Right atrium auricular region (tissue), 2 donors: ENCODE results near the gene CDC42. TPM values are rescaled to one million over a fixed set of nuclear protein-coding genes. Genes with fewer than 3 reads are reported as not detected.

Experiments
- DNase-seq: peaks from one replicate; pipeline ENCODE4 v3.0.0-alpha.2; 2019; ENCODE audit warnings: low spot score
- H3K27ac ChIP-seq, 2 donors: fragments of 200-600 bp; sonication (generic); 1 replicate in 1 of 2; 2 replicates in 1 of 2; pipeline ENCODE4 v1.5.1; 2016 to 2019
- H3K27me3 ChIP-seq, 2 donors: fragments of 200-600 bp; sonication (generic); one replicate each; pipeline versions ENCODE4 v1.5.1 to v1.6.0; 2017 to 2019
- H3K36me3 ChIP-seq: fragments of 200-600 bp; sonication (generic); one replicate; pipeline ENCODE4 v1.5.1; 2016
- H3K4me1 ChIP-seq, 2 donors: fragments of 200-600 bp; sonication (generic); one replicate each; pipeline versions ENCODE4 v1.5.1 to v1.6.0; 2017 to 2019
- H3K4me3 ChIP-seq, 2 donors: fragments of 200-600 bp; sonication (generic); 1 replicate in 1 of 2; 2 replicates in 1 of 2; pipeline ENCODE4 v1.5.1; 2017 to 2019; ENCODE audit warnings: mild to moderate bottlenecking in 1 of 2, moderate library complexity in 1 of 2
- H3K9me3 ChIP-seq, 2 donors: fragments of 200-600 bp; sonication (generic); one replicate each; pipeline ENCODE4 v1.5.1; 2019
- total RNA-seq, 2 donors: library from RNA; depleted of rRNA; stranded (reverse); fragments of >200 nt; gene quantifications; one replicate each; pipeline ENCODE4 v1.1.0, GENCODE V29; 2016
- TF ChIP-seq, protein P1 (sequence below), 2 donors: fragments of 200-600 bp; sonication (generic); IDR thresholded peaks; one replicate each; pipeline ENCODE4 v1.5.1; 2019; ENCODE audit warnings: antibody characterized with exemption in 2 of 2

CDC42 gene
- total RNA-seq, 2 donors from 2014 or later: 144 to 147 TPM

- no peak for DNase-seq
- no peaks in the 10 kb centered on the region for H3K27me3 ChIP-seq
- TF ChIP-seq, protein P1, sequence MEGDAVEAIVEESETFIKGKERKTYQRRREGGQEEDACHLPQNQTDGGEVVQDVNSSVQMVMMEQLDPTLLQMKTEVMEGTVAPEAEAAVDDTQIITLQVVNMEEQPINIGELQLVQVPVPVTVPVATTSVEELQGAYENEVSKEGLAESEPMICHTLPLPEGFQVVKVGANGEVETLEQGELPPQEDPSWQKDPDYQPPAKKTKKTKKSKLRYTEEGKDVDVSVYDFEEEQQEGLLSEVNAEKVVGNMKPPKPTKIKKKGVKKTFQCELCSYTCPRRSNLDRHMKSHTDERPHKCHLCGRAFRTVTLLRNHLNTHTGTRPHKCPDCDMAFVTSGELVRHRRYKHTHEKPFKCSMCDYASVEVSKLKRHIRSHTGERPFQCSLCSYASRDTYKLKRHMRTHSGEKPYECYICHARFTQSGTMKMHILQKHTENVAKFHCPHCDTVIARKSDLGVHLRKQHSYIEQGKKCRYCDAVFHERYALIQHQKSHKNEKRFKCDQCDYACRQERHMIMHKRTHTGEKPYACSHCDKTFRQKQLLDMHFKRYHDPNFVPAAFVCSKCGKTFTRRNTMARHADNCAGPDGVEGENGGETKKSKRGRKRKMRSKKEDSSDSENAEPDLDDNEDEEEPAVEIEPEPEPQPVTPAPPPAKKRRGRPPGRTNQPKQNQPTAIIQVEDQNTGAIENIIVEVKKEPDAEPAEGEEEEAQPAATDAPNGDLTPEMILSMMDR (IDR thresholded peaks at IDR 0.05): no peak
- H3K27ac ChIP-seq: no peak overlapping the region
- H3K4me1 ChIP-seq: peaks cover 0 to 25% of the 10 kb centered on the region in 2 donors
- H3K36me3 ChIP-seq: peaks cover 12% of the 10 kb centered on the region
- no peaks in the 10 kb centered on the region for H3K9me3 ChIP-seq
- H3K4me3 ChIP-seq: no peak overlapping the region
Measured at GRCh38 chr1:22119626-22120468, 67.3 kb downstream of the CDC42 start.

- Histone ChIP-seq H3K27ac (no peak overlapping the region), H3K4me1 (peaks cover 0 to 19% of the 10 kb centered on the region in 2 donors), H3K9me3 (no peaks in the 10 kb centered on the region), H3K27me3 (no peaks in the 10 kb centered on the region), H3K36me3 (peaks cover 12% of the 10 kb centered on the region), H3K4me3 (no peak overlapping the region)
- TF ChIP-seq, protein P1 (IDR thresholded peaks at IDR 0.05): no peak
- no peak for DNase-seq
Measured at GRCh38 chr1:22120469-22120790, 67.9 kb downstream of the CDC42 start.

GRCh38 chr1:22121421-22121911 lies 69.0 kb downstream of the CDC42 start:
- TF ChIP-seq, protein P1 (IDR thresholded peaks at IDR 0.05): no peak
- peaks cover 12% of the 10 kb centered on the region for H3K36me3 ChIP-seq
- no peaks in the 10 kb centered on the region for H3K9me3 ChIP-seq
- peaks cover 0 to 17% of the 10 kb centered on the region in 2 donors for H3K4me1 ChIP-seq
- H3K27ac ChIP-seq: no peak overlapping the region
- no peak for DNase-seq
- H3K27me3 ChIP-seq: no peaks in the 10 kb centered on the region
- H3K4me3 ChIP-seq: no peak overlapping the region

- DNase-seq: no peak
- Histone ChIP-seq H3K27ac (no peak overlapping the region), H3K4me3 (no peak overlapping the region), H3K4me1 (peaks cover 0 to 7% of the 10 kb centered on the region in 2 donors), H3K9me3 (no peaks in the 10 kb centered on the region), H3K27me3 (no peaks in the 10 kb centered on the region), H3K36me3 (peaks cover 12% of the 10 kb centered on the region)
- TF ChIP-seq, protein P1 (IDR thresholded peaks at IDR 0.05): no peak
Measured at GRCh38 chr1:22122273-22123070, 70.0 kb downstream of the CDC42 start.

GRCh38 chr1:22123071-22123390 lies 70.5 kb downstream of the CDC42 start:
- Histone ChIP-seq H3K4me1 (peaks cover 0 to 1% of the 10 kb centered on the region in 2 donors), H3K9me3 (no peaks in the 10 kb centered on the region), H3K36me3 (peaks cover 12% of the 10 kb centered on the region), H3K4me3 (no peak overlapping the region), H3K27me3 (no peaks in the 10 kb centered on the region), H3K27ac (no peak overlapping the region)
- no peak for DNase-seq
- TF ChIP-seq, protein P1 (IDR thresholded peaks at IDR 0.05): no peak
